Liver (tissue), 9 donors: ENCODE data around the gene EHMT1. TPM values are rescaled to one million over a fixed set of nuclear protein-coding genes. Genes with fewer than 3 reads are reported as not detected.

ENCODE experiments used
- DNase-seq: peaks from one replicate; pipeline ENCODE4 v3.0.0-alpha.2; 2017; ENCODE audit warnings: low spot score
- H3K27ac ChIP-seq, 2 donors: one replicate each; pipeline ENCODE4 v1.7.0; 2013; ENCODE audit warnings: inconsistent platforms in 2 of 2, low read length in 2 of 2, control low read depth in 1 of 2, low read depth in 1 of 2, mild to moderate bottlenecking in 1 of 2
- H3K27me3 ChIP-seq, 4 donors: one replicate each; pipeline versions ENCODE4 v1.6.1 to v1.7.0; 2013; ENCODE audit warnings: low read length in 3 of 4, inconsistent platforms in 1 of 4, mild to moderate bottlenecking in 1 of 4, moderate library complexity in 1 of 4; ENCODE audit not compliant: control insufficient read depth in 4 of 4, insufficient read depth in 4 of 4
- H3K36me3 ChIP-seq, 4 donors: one replicate each; pipeline versions ENCODE4 v1.6.1 to v1.7.0; 2013; ENCODE audit warnings: low read length in 3 of 4, mild to moderate bottlenecking in 3 of 4, low read depth in 1 of 4, moderate library complexity in 1 of 4; ENCODE audit not compliant: control insufficient read depth in 4 of 4, insufficient read depth in 3 of 4
- H3K4me1 ChIP-seq, 4 donors: one replicate each; pipeline versions ENCODE4 v1.6.1 to v1.7.0; 2013; ENCODE audit warnings: low read length in 3 of 4, mild to moderate bottlenecking in 3 of 4, moderate library complexity in 1 of 4; ENCODE audit not compliant: control insufficient read depth in 4 of 4, insufficient read depth in 4 of 4
- H3K4me3 ChIP-seq, 3 donors: one replicate each; pipeline versions ENCODE4 v1.6.1 to v1.7.0; 2013; ENCODE audit warnings: low read length in 3 of 3, control low read depth in 1 of 3, low read depth in 1 of 3, mild to moderate bottlenecking in 1 of 3
- H3K9ac ChIP-seq, 2 donors: one replicate each; pipeline ENCODE4 v1.7.0; 2013; ENCODE audit warnings: low read length in 2 of 2, mild to moderate bottlenecking in 2 of 2, moderate library complexity in 2 of 2, control low read depth in 1 of 2, low read depth in 1 of 2
- H3K9me3 ChIP-seq, 4 donors: one replicate each; pipeline versions ENCODE4 v1.6.1 to v1.7.0; 2013; ENCODE audit warnings: low read length in 3 of 4; ENCODE audit not compliant: control insufficient read depth in 4 of 4
- ATF3 ChIP-seq: IDR thresholded peaks from 2 replicates; pipeline ENCODE4 v1.6.1; 2016; ENCODE audit warnings: antibody characterized with exemption
- CTCF ChIP-seq: fragments of 150-350 bp; IDR thresholded peaks from 2 replicates; pipeline ENCODE4 v1.5.1; 2017; ENCODE audit warnings: improper control_type of control experiment, low read depth, low read length; ENCODE audit not compliant: missing input control
- EGR1 ChIP-seq, 2 donors: IDR thresholded peaks; 2 replicates each; pipeline ENCODE4 v1.6.1; 2016 to 2018; ENCODE audit warnings: antibody characterized with exemption in 2 of 2, low read depth in 2 of 2
- FOXA1 ChIP-seq: IDR thresholded peaks from 2 replicates; pipeline ENCODE4 v1.6.1; 2016; ENCODE audit warnings: antibody characterized with exemption
- FOXA2 ChIP-seq: IDR thresholded peaks from 2 replicates; pipeline ENCODE4 v1.6.1; 2016; ENCODE audit warnings: antibody characterized with exemption
- GABPA ChIP-seq, 2 donors: IDR thresholded peaks in 1 of 2; conservative IDR thresholded peaks in 1 of 2; 2 replicates each; pipeline ENCODE4 v1.6.1; 2016; ENCODE audit warnings: antibody characterized with exemption in 2 of 2, mild to moderate bottlenecking in 1 of 2, moderate library complexity in 1 of 2
- HNF4G ChIP-seq: IDR thresholded peaks from 2 replicates; pipeline ENCODE4 v1.6.1; 2016; ENCODE audit warnings: antibody characterized with exemption
- JUND ChIP-seq, 2 donors: IDR thresholded peaks; 2 replicates each; pipeline ENCODE4 v1.6.1; 2016; ENCODE audit warnings: antibody characterized with exemption in 2 of 2
- MAX ChIP-seq: IDR thresholded peaks from 2 replicates; pipeline ENCODE4 v1.6.1; 2016; ENCODE audit warnings: antibody characterized with exemption
- NR2F2 ChIP-seq: IDR thresholded peaks from 2 replicates; pipeline ENCODE4 v1.6.1; 2016; ENCODE audit warnings: antibody characterized with exemption
- RAD21 ChIP-seq, 2 donors: IDR thresholded peaks; 2 replicates each; pipeline ENCODE4 v1.6.1; 2016; ENCODE audit warnings: antibody characterized with exemption in 2 of 2, mild to moderate bottlenecking in 2 of 2
- REST ChIP-seq: IDR thresholded peaks from 2 replicates; pipeline ENCODE4 v1.6.1; 2016; ENCODE audit warnings: antibody characterized with exemption, mild to moderate bottlenecking
- RXRA ChIP-seq, 2 donors: IDR thresholded peaks; 2 replicates each; pipeline ENCODE4 v1.6.1; 2017 to 2018; ENCODE audit warnings: antibody characterized with exemption in 2 of 2, mild to moderate bottlenecking in 1 of 2
- SP1 ChIP-seq: IDR thresholded peaks from 2 replicates; pipeline ENCODE4 v1.6.1; 2018; ENCODE audit warnings: antibody characterized with exemption, mild to moderate bottlenecking
- TAF1 ChIP-seq: conservative IDR thresholded peaks from 2 replicates; pipeline ENCODE4 v1.6.1; 2016; ENCODE audit warnings: antibody characterized with exemption, mild to moderate bottlenecking
- YY1 ChIP-seq: IDR thresholded peaks from 2 replicates; pipeline ENCODE4 v1.6.1; 2016; ENCODE audit warnings: antibody characterized with exemption, mild to moderate bottlenecking
- ZBTB33 ChIP-seq: IDR thresholded peaks from 2 replicates; pipeline ENCODE4 v1.6.1; 2016; ENCODE audit warnings: antibody characterized with exemption
- WGBS: extraction: QIAGEN DNeasy Blood & Tissue Kit; methylation state at CpG from one replicate; pipeline ENCODE4 v1.1.7; 2013; 5-methylcytosine and 5-hydroxymethylcytosine counted together
- polyA plus RNA-seq, 2 donors: library from polyadenylated mRNA; stranded (reverse) in 1 of 2; unstranded in 1 of 2; fragments of 200-250 nt in 1 of 2; fragments of >200 nt in 1 of 2; fragmentation: Nextera tagmentation in 1 of 2; extraction: Ambion mirVana in 1 of 2; gene quantifications; one replicate each; pipeline versions ENCODE4 v1.2.1 to v1.2.3, GENCODE V29; 2013 to 2015
- total RNA-seq, 2 donors: library from RNA; depleted of rRNA; stranded (reverse); fragments of >200 nt; gene quantifications; one replicate each; pipeline ENCODE4 v1.2.3, GENCODE V29; 2014
- donor health status: healthy.
- donor health status: healthy.
- donor health status: healthy.
- donor health status: healthy.
- donor health status: healthy.

EHMT1 gene
- total and polyA plus RNA-seq, 4 donors = 16.1 to 48.2 (median 27.3) TPM

GRCh38 chr9:137815256-137816255 lies 196.8 kb downstream of the EHMT1 start:
- Histone ChIP-seq H3K9me3 (peaks cover 0 to 2% (median 0%) of the 10 kb centered on the region in 4 donors), H3K4me3 (no peak overlapping the region), H3K36me3 (peaks cover 33 to 68% (median 42%) of the 10 kb centered on the region in 4 donors), H3K27me3 (no peaks in the 10 kb centered on the region), H3K9ac (no peak overlapping the region), H3K27ac (no peak overlapping the region), H3K4me1 (no peaks in the 10 kb centered on the region)
- TF ChIP-seq REST (no peak), CTCF (no peak), ZBTB33 (no peak), GABPA (IDR thresholded peaks at IDR 0.05 in 1 of 2, conservative IDR thresholded peaks at IDR 0.05 in 1 of 2) (no peak), JUND (IDR thresholded peaks at IDR 0.05) (no peak), EGR1 (IDR thresholded peaks at IDR 0.05; ENCODE audit: low read depth in 2 of 2) (no peak)
- 96% methylated on average over 30 of the region's 30 CpGs for WGBS
- no peak for DNase-seq

- WGBS = 98% methylated on average over 22 of the region's 22 CpGs
- no peaks in the 10 kb centered on the region for H3K4me1 ChIP-seq
- DNase-seq = no peak
- peaks cover 0 to 2% (median 0%) of the 10 kb centered on the region in 4 donors for H3K9me3 ChIP-seq
- TF ChIP-seq TAF1 = no peak
- no peak for TF ChIP-seq FOXA1
- no peak for TF ChIP-seq HNF4G
- TF ChIP-seq SP1 = no peak
- no peak for TF ChIP-seq FOXA2
- TF ChIP-seq JUND (IDR thresholded peaks at IDR 0.05) = no peak
- no peak for TF ChIP-seq ZBTB33
- no peak for TF ChIP-seq ATF3
- TF ChIP-seq RAD21 (IDR thresholded peaks at IDR 0.05) = no peak
- TF ChIP-seq RXRA (IDR thresholded peaks at IDR 0.05) = no peak
- no peak for TF ChIP-seq NR2F2
- no peak for TF ChIP-seq MAX
- TF ChIP-seq YY1 = no peak
- TF ChIP-seq CTCF = no peak
- H3K27me3 ChIP-seq = no peaks in the 10 kb centered on the region
- peaks cover 26 to 72% (median 44%) of the 10 kb centered on the region in 4 donors for H3K36me3 ChIP-seq
- no peak overlapping the region for H3K9ac ChIP-seq
- H3K27ac ChIP-seq = no peak overlapping the region
- no peak overlapping the region for H3K4me3 ChIP-seq
Observed at GRCh38 chr9:137816531-137817235, 197.9 kb downstream of the EHMT1 start.
